HG03558 (cell line): ENCODE measurements around the gene VSX1.

Experiments
- ATAC-seq: cut with Tn5 transposase; IDR thresholded peaks from one replicate; pipeline ENCODE4 v1.9.1; 2021; ENCODE audit warnings: moderate number of reproducible peaks; ENCODE audit not compliant: unreplicated experiment; ENCODE audit errors: extremely low read depth

The VSX1 gene

GRCh38 chr20:25081730-25082497 is at the start of gene VSX1:
TSS of gene VSX1 (minus strand) at chr20:25082141. CDS start at chr20:25082096, 45 bp downstream.
- no peak for ATAC-seq

- no peak for ATAC-seq
These were observed 48.0 kb upstream of the VSX1 start for GRCh38 chr20:25129908-25130307.

- ATAC-seq, result no peak
These were observed 47.5 kb upstream of the VSX1 start for GRCh38 chr20:25129428-25129827.

- ATAC-seq, result no peak
These were observed 46.7 kb upstream of the VSX1 start for GRCh38 chr20:25128649-25129048.

- no peak for ATAC-seq
These were observed 46.0 kb upstream of the VSX1 start for GRCh38 chr20:25127761-25128537.

- ATAC-seq, result no peak
These were observed 44.5 kb upstream of the VSX1 start for GRCh38 chr20:25126204-25127029.

- no peak for ATAC-seq
These were observed 43.7 kb upstream of the VSX1 start for GRCh38 chr20:25125636-25126035.

- ATAC-seq, result no peak
These were observed 39.0 kb upstream of the VSX1 start for GRCh38 chr20:25120920-25121319.

- ATAC-seq, result no peak
These were observed 38.5 kb upstream of the VSX1 start for GRCh38 chr20:25120457-25120856.

GRCh38 chr20:25118529-25118928 is 36.6 kb upstream of the VSX1 start:
- no peak for ATAC-seq

GRCh38 chr20:25117990-25118389 is 36.0 kb upstream of the VSX1 start:
- ATAC-seq, result no peak

GRCh38 chr20:25116739-25117458 is 35.0 kb upstream of the VSX1 start:
- no peak for ATAC-seq

- ATAC-seq, result no peak
These were observed 21.6 kb upstream of the VSX1 start for GRCh38 chr20:25103526-25103925.

- no peak for ATAC-seq
These were observed 19.0 kb upstream of the VSX1 start for GRCh38 chr20:25100914-25101313.

- no peak for ATAC-seq
These were observed 17.7 kb upstream of the VSX1 start for GRCh38 chr20:25099601-25100140.

- no peak for ATAC-seq
These were observed 15.6 kb upstream of the VSX1 start for GRCh38 chr20:25097498-25097897.

GRCh38 chr20:25090492-25091429 is 8.8 kb upstream of the VSX1 start:
- no peak for ATAC-seq

- ATAC-seq, result no peak
These were observed 7.7 kb upstream of the VSX1 start for GRCh38 chr20:25089662-25090061.

- no peak for ATAC-seq
These were observed 7.2 kb upstream of the VSX1 start for GRCh38 chr20:25089096-25089495.
